Endothelial cell of umbilical vein (primary cell): Measurements from ENCODE around the gene TOX4. TPM values are rescaled to one million over a fixed set of nuclear protein-coding genes. Genes with fewer than 3 reads are reported as not detected.

ENCODE experiments used
- BruUV-seq: library from RNA; stranded (reverse); fragments of 400-500 nt; replicated peaks from 2 replicates; lab custom pipeline; 2021; lab: Mats Ljungman, UMichigan
- CTCF ChIA-PET: fragments of 300-600, 350-600 bp; sonication (Branson Sonifier 250); formaldehyde crosslinking; loops from one replicate; lab custom pipeline; 2021; ENCODE audit warnings: antibody characterized with exemption, inconsistent platforms; lab: Charles Lee
- POLR2A ChIA-PET: fragments of 300-600, 350-600 bp; sonication (Branson Sonifier 250); formaldehyde crosslinking; loops from one replicate; lab custom pipeline; 2021; ENCODE audit warnings: antibody characterized with exemption, inconsistent platforms; lab: Charles Lee
- DNase-seq: peaks from one replicate; pipeline ENCODE4 v3.0.0-alpha.2; 2011; ENCODE audit warnings: low read depth, low spot score
- FAIRE-seq: peaks from 2 replicates; lab custom pipeline; 2011; peaks lifted over from hg19 to GRCh38; lab: Jason Lieb, UNC
- H2AFZ ChIP-seq: 2 replicates; pipeline ENCODE4 v1.6.0; 2012; ENCODE audit warnings: low read depth, low read length, control low read depth, inconsistent platforms
- H3K27ac ChIP-seq: 2 replicates; pipeline ENCODE4 v1.5.1; 2011; ENCODE audit warnings: low read depth, mild to moderate bottlenecking, control low read depth, low read length, moderate library complexity; ENCODE audit not compliant: insufficient read depth
- H3K27me3 ChIP-seq, 2 experiments: 2 replicates each; pipeline versions ENCODE4 v1.6.0 to v1.6.1; 2011; ENCODE audit warnings: low read length in 2 of 2, mixed read lengths in 1 of 2; ENCODE audit not compliant: control insufficient read depth in 2 of 2, insufficient read depth in 2 of 2
- H3K36me3 ChIP-seq, 2 experiments: 2 replicates in 1 of 2; 3 replicates in 1 of 2; pipeline ENCODE4 v1.5.1; 2011; ENCODE audit warnings: low read length in 2 of 2, mild to moderate bottlenecking in 1 of 2, moderate library complexity in 1 of 2; ENCODE audit not compliant: control insufficient read depth in 2 of 2, insufficient read depth in 2 of 2; ENCODE audit errors: extremely low read depth in 1 of 2
- H3K4me1 ChIP-seq: 3 replicates; pipeline ENCODE4 v1.5.1; 2011; ENCODE audit warnings: mild to moderate bottlenecking, low read length; ENCODE audit not compliant: control insufficient read depth, insufficient read depth; ENCODE audit errors: extremely low read depth
- H3K4me2 ChIP-seq: 2 replicates; pipeline ENCODE4 v1.6.1; 2011; ENCODE audit warnings: low read length, control low read depth, mixed read lengths; ENCODE audit not compliant: insufficient read depth
- H3K4me3 ChIP-seq, 3 experiments: fragments of 200-600 bp in 1 of 3; sonication (generic), shearing (Covaris generic) in 1 of 3; replicated peaks in 1 of 3; 2 replicates each; pipeline ENCODE4 v1.5.1; 2011 to 2016; ENCODE audit warnings: control low read depth in 3 of 3, low read length in 3 of 3, mild to moderate bottlenecking in 2 of 3, inconsistent platforms in 1 of 3, low read depth in 1 of 3, moderate library complexity in 1 of 3; ENCODE audit not compliant: insufficient read depth in 1 of 3
- H3K79me2 ChIP-seq: 2 replicates; pipeline ENCODE4 v1.6.0; 2012; ENCODE audit warnings: low read length, inconsistent platforms; ENCODE audit not compliant: control insufficient read depth, insufficient read depth
- H3K9ac ChIP-seq: replicated peaks from 2 replicates; pipeline ENCODE3; 2011; ENCODE audit warnings: low read length, control low read depth; ENCODE audit not compliant: insufficient read depth; ENCODE audit errors: extremely low read depth
- H3K9me1 ChIP-seq: replicated peaks from 3 replicates; pipeline ENCODE4 v1.6.0; 2011; ENCODE audit warnings: mild to moderate bottlenecking, low read length; ENCODE audit not compliant: control insufficient read depth, insufficient read depth; ENCODE audit errors: extremely low read depth
- H3K9me3 ChIP-seq: replicated peaks from 2 replicates; pipeline ENCODE4 v1.5.1; 2012; ENCODE audit warnings: low read length, inconsistent platforms; ENCODE audit not compliant: control insufficient read depth, insufficient read depth
- H4K20me1 ChIP-seq: replicated peaks from 2 replicates; pipeline ENCODE3; 2011; ENCODE audit warnings: mild to moderate bottlenecking, low read length; ENCODE audit not compliant: control insufficient read depth, insufficient read depth; ENCODE audit errors: extremely low read depth
- EZH2 ChIP-seq: IDR thresholded peaks from 2 replicates; pipeline ENCODE4 v1.6.1; 2012; ENCODE audit warnings: borderline replicate concordance, low read depth, mild to moderate bottlenecking, moderate library complexity, low read length, inconsistent platforms; ENCODE audit not compliant: severe bottlenecking
- FOS ChIP-seq: IDR thresholded peaks from 2 replicates; pipeline ENCODE4 v1.6.1; 2011; ENCODE audit warnings: mild to moderate bottlenecking, low read length, moderate library complexity, borderline replicate concordance; ENCODE audit not compliant: insufficient read depth
- GATA2 ChIP-seq: IDR thresholded peaks from 2 replicates; pipeline ENCODE4 v1.7.0; 2011; ENCODE audit warnings: low read depth, mild to moderate bottlenecking, moderate library complexity, mixed read lengths, low read length; ENCODE audit not compliant: insufficient read length, insufficient read depth
- JUN ChIP-seq: IDR thresholded peaks from 2 replicates; pipeline ENCODE4 v1.6.1; 2011; ENCODE audit warnings: borderline replicate concordance, low read depth; ENCODE audit not compliant: insufficient read length, insufficient read depth
- MAX ChIP-seq: IDR thresholded peaks from 2 replicates; pipeline ENCODE4 v1.6.1; 2011; ENCODE audit not compliant: insufficient read depth, insufficient read length
- MYC ChIP-seq: IDR thresholded peaks from one replicate; pipeline ENCODE4 v1.6.1; 2011; ENCODE audit warnings: mild to moderate bottlenecking, low read depth, low read length
- POLR2A ChIP-seq: IDR thresholded peaks from 2 replicates; pipeline ENCODE4 v1.6.1; 2012; ENCODE audit warnings: low read depth, mild to moderate bottlenecking, control low read depth, low read length
- POLR2AphosphoS5 ChIP-seq: IDR thresholded peaks from 2 replicates; pipeline ENCODE4 v1.6.1; 2012; ENCODE audit warnings: low read depth, mild to moderate bottlenecking, control low read depth, low read length, moderate library complexity; ENCODE audit not compliant: insufficient read depth
- dilution Hi-C: fragments of 300-500 bp; cut with MboI; formaldehyde crosslinking; loops from one replicate; pipeline ENCODE4 v1.15.0; 2019; ENCODE audit warnings: low sequenced_read_pairs; ENCODE audit not compliant: extremely low pct_ligation_motif_present
- intact Hi-C: fragments of 100-400 bp; cut with micrococcal nuclease; formaldehyde crosslinking; loops from one replicate; pipeline ENCODE4 v1.10.0; 2022
- polyA plus RNA-seq, 4 experiments: library from polyadenylated mRNA; depleted of rRNA in 3 of 4; stranded (reverse) in 3 of 4; unstranded in 1 of 4; fragments of >200 nt; gene quantifications; 2 replicates each; pipeline versions ENCODE4 v1.2.1 to v1.2.3, GENCODE V29; 2011 to 2012; ENCODE audit warnings: missing spikeins in 1 of 4
- total RNA-seq: library from RNA; stranded (reverse); gene quantifications from 2 replicates; pipeline ENCODE4 v1.2.3, GENCODE V29; 2021
- TF ChIP-seq, protein P1 (sequence below), 2 donors: IDR thresholded peaks; 1 replicate in 1 of 2; 2 replicates in 1 of 2; pipeline ENCODE4 v1.5.1; 2011; ENCODE audit warnings: low read length in 2 of 2, mild to moderate bottlenecking in 2 of 2, moderate library complexity in 2 of 2, control low read depth in 1 of 2, inconsistent platforms in 1 of 2, low read depth in 1 of 2; ENCODE audit not compliant: insufficient read depth in 1 of 2; ENCODE audit errors: extremely low read depth in 1 of 2

The TOX4 gene
- total and polyA plus RNA-seq, 2 donors (not counting 3 experiments of a cell fraction or from before 2014, with no cell fraction given): 67.4 to 78.4 TPM

GRCh38 chr14:21506557-21506956 is 29.6 kb downstream of the TOX4 start:
- Histone ChIP-seq H3K36me3 (peaks cover 8 to 15% of the 10 kb centered on the region in 2 experiments), H3K27me3 (no peaks in the 10 kb centered on the region), H3K27ac (no peak overlapping the region), H3K79me2 (peaks cover 67% of the 10 kb centered on the region), H3K9ac (no peak overlapping the region), H4K20me1 (no peaks in the 10 kb centered on the region), H2AFZ (no peak overlapping the region), H3K9me1 (no peaks in the 10 kb centered on the region), H3K4me2 (no peak overlapping the region), H3K4me3 (no peak overlapping the region), H3K9me3 (no peaks in the 10 kb centered on the region), H3K4me1 (peaks cover 11% of the 10 kb centered on the region)
- TF ChIP-seq, protein P1, sequence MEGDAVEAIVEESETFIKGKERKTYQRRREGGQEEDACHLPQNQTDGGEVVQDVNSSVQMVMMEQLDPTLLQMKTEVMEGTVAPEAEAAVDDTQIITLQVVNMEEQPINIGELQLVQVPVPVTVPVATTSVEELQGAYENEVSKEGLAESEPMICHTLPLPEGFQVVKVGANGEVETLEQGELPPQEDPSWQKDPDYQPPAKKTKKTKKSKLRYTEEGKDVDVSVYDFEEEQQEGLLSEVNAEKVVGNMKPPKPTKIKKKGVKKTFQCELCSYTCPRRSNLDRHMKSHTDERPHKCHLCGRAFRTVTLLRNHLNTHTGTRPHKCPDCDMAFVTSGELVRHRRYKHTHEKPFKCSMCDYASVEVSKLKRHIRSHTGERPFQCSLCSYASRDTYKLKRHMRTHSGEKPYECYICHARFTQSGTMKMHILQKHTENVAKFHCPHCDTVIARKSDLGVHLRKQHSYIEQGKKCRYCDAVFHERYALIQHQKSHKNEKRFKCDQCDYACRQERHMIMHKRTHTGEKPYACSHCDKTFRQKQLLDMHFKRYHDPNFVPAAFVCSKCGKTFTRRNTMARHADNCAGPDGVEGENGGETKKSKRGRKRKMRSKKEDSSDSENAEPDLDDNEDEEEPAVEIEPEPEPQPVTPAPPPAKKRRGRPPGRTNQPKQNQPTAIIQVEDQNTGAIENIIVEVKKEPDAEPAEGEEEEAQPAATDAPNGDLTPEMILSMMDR (IDR thresholded peaks at IDR 0.05; ENCODE audit: extremely low read depth in 1 of 2, insufficient read depth in 1 of 2, low read depth in 1 of 2, low read length in 2 of 2): no peak
- no peak for TF ChIP-seq POLR2A
- FAIRE-seq: no peak
- ChIA-PET CTCF (no interaction called here), POLR2A (no interaction called here)
- intact Hi-C loops: no loop called here
- no peak for DNase-seq
- dilution Hi-C loops: no loop called here
- no TSS peak for BruUV-seq

GRCh38 chr14:21509432-21510143 is 32.6 kb downstream of the TOX4 start:
- Histone ChIP-seq H3K27ac (no peak overlapping the region), H3K4me1 (peaks cover 11% of the 10 kb centered on the region), H2AFZ (no peak overlapping the region), H3K4me3 (peak overlapping the region in 2 of 3 experiments; percentile 75 to 91), H3K4me2 (peak overlapping the region; percentile 99), H3K9ac (peak overlapping the region; percentile 84), H4K20me1 (no peaks in the 10 kb centered on the region), H3K36me3 (no peaks in the 10 kb centered on the region), H3K79me2 (peaks cover 56% of the 10 kb centered on the region), H3K9me3 (no peaks in the 10 kb centered on the region), H3K9me1 (no peaks in the 10 kb centered on the region), H3K27me3 (peaks cover 0 to 11% of the 10 kb centered on the region in 2 experiments)
- no peak for FAIRE-seq
- no TSS peak for BruUV-seq
- dilution Hi-C loops (no loop called here), intact Hi-C loops (no loop called here)
- ChIA-PET POLR2A (no interaction called here), CTCF (interaction anchor here (1.6 to 4.6 kb wide), 3 partner anchors 11 to 48 kb away, joined by 8 to 65 read pairs (median 17); partner anchors contain the start of gene SALL2)
- DNase-seq: no peak
- TF ChIP-seq MYC (no peak), POLR2A (no peak), POLR2AphosphoS5 (no peak), JUN (no peak), MAX (no peak), GATA2 (no peak), FOS (no peak), EZH2 (no peak)
- TF ChIP-seq, protein P1 (IDR thresholded peaks at IDR 0.05; ENCODE audit: extremely low read depth in 1 of 2, insufficient read depth in 1 of 2, low read depth in 1 of 2, low read length in 2 of 2): no peak
